ENCODE data around the gene SERPINA1. TPM values are rescaled to one million over a fixed set of nuclear protein-coding genes. Genes with fewer than 3 reads are reported as not detected.

SERPINA1 gene
- total RNA-seq, 1 experiment from 2014 or later = not detected

- Mint-ChIP-seq H3K27ac (no peak overlapping the region; a peak in 1 of 7 replicates), H3K4me3 (no peak overlapping the region), H3K4me1 (peaks cover 5 to 8% of the 10 kb centered on the region in 2 experiments; a peak in 2 of 4 replicates), H3K36me3 (ENCODE audit: insufficient read depth in 1 of 3, low read depth in 3 of 3) (no peaks in the 10 kb centered on the region), H3K27me3 (ENCODE audit: low read depth) (no peaks in the 10 kb centered on the region; the same call in 1 of the 2 replicates), H3K9me3 (no peaks in the 10 kb centered on the region; a peak in 1 of 5 replicates)
- WGBS (ENCODE audit: extremely low coverage, insufficient read length, low lambda C conversion rate) = no CpG with 5 or more reads among the region's 3 CpGs
- no peak overlapping the region for H3K27ac ChIP-seq (ENCODE audit: insufficient read length, low read depth, low read length)
- no peak overlapping the region for H3K56ac ChIP-seq (ENCODE audit: insufficient read length, low read depth, low read length)
- DNase-seq = no peak
- H4K8ac ChIP-seq (replicated peaks; ENCODE audit: insufficient read length, low read depth, low read length) = no peak overlapping the region
- no peaks in the 10 kb centered on the region for H3K79me1 ChIP-seq (ENCODE audit: insufficient read depth, low read depth, low read length, poor library complexity, severe bottlenecking)
- H3K23ac ChIP-seq (ENCODE audit: insufficient read length, low read depth, low read length) = no peak overlapping the region
- H2BK120ac ChIP-seq (ENCODE audit: low read depth, low read length, poor library complexity, severe bottlenecking) = no peak overlapping the region
- no peak for TF ChIP-seq CTCF (conservative IDR thresholded peaks at IDR 0.05)
- no peaks in the 10 kb centered on the region for H3K79me2 ChIP-seq (ENCODE audit: insufficient read depth, low read length)
- no peak overlapping the region for H2AK5ac ChIP-seq (ENCODE audit: insufficient read length, low read length)
- no peak overlapping the region for H3K18ac ChIP-seq (ENCODE audit: insufficient read length, low read depth, low read length)
- H3K4me1 ChIP-seq (ENCODE audit: insufficient read depth, low read length) = no peaks in the 10 kb centered on the region
- no peaks in the 10 kb centered on the region for H3K9me3 ChIP-seq (ENCODE audit: control insufficient read depth, low read depth, low read length)
- H4K20me1 ChIP-seq (ENCODE audit: control insufficient read depth, insufficient read depth, insufficient read length) = no peaks in the 10 kb centered on the region
- no peaks in the 10 kb centered on the region for H3K23me2 ChIP-seq (ENCODE audit: insufficient read length, low read depth, low read length, poor library complexity, severe bottlenecking)
- no peak overlapping the region for H3T11ph ChIP-seq (ENCODE audit: low read length)
- H3K4ac ChIP-seq (ENCODE audit: low read depth, low read length) = no peak overlapping the region
- no peak overlapping the region for H2BK20ac ChIP-seq (ENCODE audit: low read depth, low read length, poor library complexity, severe bottlenecking)
- no peak overlapping the region for H4K5ac ChIP-seq (ENCODE audit: insufficient read length, low read depth, low read length)
- H3K4me2 ChIP-seq (ENCODE audit: insufficient read depth, insufficient read length, low read length) = no peak overlapping the region
- no peak overlapping the region for H2BK5ac ChIP-seq (ENCODE audit: insufficient read length, low read length)
- H4K91ac ChIP-seq (ENCODE audit: insufficient read length, low read depth, low read length) = no peak overlapping the region
- H2AFZ ChIP-seq (ENCODE audit: low read length) = no peak overlapping the region
- H2BK15ac ChIP-seq (ENCODE audit: low read depth, low read length) = no peak overlapping the region
- no peak overlapping the region for H3K14ac ChIP-seq (ENCODE audit: insufficient read depth, low read length)
- no peak overlapping the region for H3K9ac ChIP-seq (ENCODE audit: extremely low read depth, insufficient read length, low read length)
- H3K27me3 ChIP-seq (ENCODE audit: insufficient read depth, low read length) = no peaks in the 10 kb centered on the region
- no peak overlapping the region for H2BK12ac ChIP-seq (ENCODE audit: insufficient read length, low read depth, low read length)
These were observed 24.4 kb downstream of the SERPINA1 start for GRCh38 chr14:94364037-94364436.

All from H9 (cell line).